Measurements from ENCODE around the gene PTPN13.

PTPN13 gene

GRCh38 chr4:86840858-86841257 is 246.7 kb downstream of the PTPN13 start:
- H3K9me3 ChIP-seq (replicated peaks in 1 of 2; ENCODE audit: control insufficient read depth in 2 of 2, insufficient read depth in 1 of 2, low read depth in 1 of 2, low read length in 2 of 2) = peaks cover 0 to 3% of the 10 kb centered on the region in 2 donors
- H3K9ac ChIP-seq (ENCODE audit: low read depth, low read length, poor library complexity) = no peak overlapping the region
- H2AK5ac ChIP-seq (ENCODE audit: low read depth, low read length) = no peak overlapping the region
- H2BK15ac ChIP-seq (ENCODE audit: low read length) = no peak overlapping the region
- H4K91ac ChIP-seq (ENCODE audit: low read depth, low read length, poor library complexity) = no peak overlapping the region
- H4K8ac ChIP-seq (ENCODE audit: low read depth, low read length) = no peak overlapping the region
- H3K23ac ChIP-seq (ENCODE audit: low read depth, low read length, poor library complexity) = no peak overlapping the region
- H3K4me3 ChIP-seq (ENCODE audit: low read length in 2 of 2) = no peak overlapping the region
- no peak overlapping the region for H2AFZ ChIP-seq (ENCODE audit: low read length)
- no peak overlapping the region for H3K18ac ChIP-seq (ENCODE audit: low read length)
- H3K27ac ChIP-seq (replicated peaks; ENCODE audit: low read length) = no peak overlapping the region
- H2BK12ac ChIP-seq (ENCODE audit: low read length) = no peak overlapping the region
- no peak overlapping the region for H2BK5ac ChIP-seq (ENCODE audit: low read length)
- no peaks in the 10 kb centered on the region for H3K79me1 ChIP-seq (ENCODE audit: low read depth, low read length)
- no peak overlapping the region for H2BK120ac ChIP-seq (ENCODE audit: low read depth, low read length)
- no CpG with 5 or more reads among the region's 1 CpG for WGBS, 2 donors (ENCODE audit: extremely low coverage in 2 of 2, insufficient read length in 2 of 2, insufficient replicate concordance in 1 of 2)
- H3K27me3 ChIP-seq (ENCODE audit: control insufficient read depth in 3 of 3, insufficient read depth in 3 of 3, low read depth in 1 of 3, low read length in 3 of 3) = peaks cover 0 to 3% (median 0%) of the 10 kb centered on the region in 3 experiments
- H3K36me3 ChIP-seq (replicated peaks in 1 of 2; ENCODE audit: control insufficient read depth in 2 of 2, insufficient read depth in 2 of 2, low read length in 2 of 2) = no peaks in the 10 kb centered on the region
- H3K4me2 ChIP-seq (ENCODE audit: insufficient read depth, low read length, poor library complexity, severe bottlenecking) = no peak overlapping the region
- H3K4ac ChIP-seq (ENCODE audit: low read length) = no peak overlapping the region
- peaks cover 0 to 3% of the 10 kb centered on the region in 2 donors for H3K4me1 ChIP-seq (ENCODE audit: control insufficient read depth in 2 of 2, insufficient read depth in 1 of 2, low read depth in 1 of 2, low read length in 2 of 2)
- no peak for DNase-seq (ENCODE audit: low spot score)
- no peak overlapping the region for H3K14ac ChIP-seq (ENCODE audit: low read length)

GRCh38 chr4:86841309-86841708 is 247.2 kb downstream of the PTPN13 start:
- Histone ChIP-seq H3K23ac (ENCODE audit: low read depth, low read length, poor library complexity) (no peak overlapping the region), H3K27me3 (ENCODE audit: control insufficient read depth in 3 of 3, insufficient read depth in 3 of 3, low read depth in 1 of 3, low read length in 3 of 3) (peaks cover 0 to 3% (median 0%) of the 10 kb centered on the region in 3 experiments), H2BK15ac (ENCODE audit: low read length) (no peak overlapping the region), H3K14ac (ENCODE audit: low read length) (no peak overlapping the region), H3K4me2 (ENCODE audit: insufficient read depth, low read length, poor library complexity, severe bottlenecking) (no peak overlapping the region), H2BK12ac (ENCODE audit: low read length) (no peak overlapping the region), H3K4me3 (ENCODE audit: low read length in 2 of 2) (no peak overlapping the region), H2AK5ac (ENCODE audit: low read depth, low read length) (no peak overlapping the region), H3K4me1 (ENCODE audit: control insufficient read depth in 2 of 2, insufficient read depth in 1 of 2, low read depth in 1 of 2, low read length in 2 of 2) (peaks cover 0 to 3% of the 10 kb centered on the region in 2 donors), H3K18ac (ENCODE audit: low read length) (no peak overlapping the region), H2BK120ac (ENCODE audit: low read depth, low read length) (no peak overlapping the region), H3K27ac (replicated peaks; ENCODE audit: low read length) (no peak overlapping the region), H2AFZ (ENCODE audit: low read length) (no peak overlapping the region), H3K9ac (ENCODE audit: low read depth, low read length, poor library complexity) (no peak overlapping the region), H3K9me3 (replicated peaks in 1 of 2; ENCODE audit: control insufficient read depth in 2 of 2, insufficient read depth in 1 of 2, low read depth in 1 of 2, low read length in 2 of 2) (peaks cover 0 to 3% of the 10 kb centered on the region in 2 donors), H3K79me1 (ENCODE audit: low read depth, low read length) (no peaks in the 10 kb centered on the region), H2BK5ac (ENCODE audit: low read length) (no peak overlapping the region), H3K4ac (ENCODE audit: low read length) (no peak overlapping the region), H4K8ac (ENCODE audit: low read depth, low read length) (no peak overlapping the region), H3K36me3 (replicated peaks in 1 of 2; ENCODE audit: control insufficient read depth in 2 of 2, insufficient read depth in 2 of 2, low read length in 2 of 2) (no peaks in the 10 kb centered on the region), H4K91ac (ENCODE audit: low read depth, low read length, poor library complexity) (no peak overlapping the region)
- DNase-seq (ENCODE audit: low spot score) = no peak
- no CpG with 5 or more reads among the region's 1 CpG for WGBS, 2 donors (ENCODE audit: extremely low coverage in 2 of 2, insufficient read length in 2 of 2, insufficient replicate concordance in 1 of 2)

- Histone ChIP-seq H3K4ac (ENCODE audit: low read length) (no peak overlapping the region), H3K27ac (replicated peaks; ENCODE audit: low read length) (no peak overlapping the region), H3K4me3 (ENCODE audit: low read length in 2 of 2) (no peak overlapping the region), H2BK12ac (ENCODE audit: low read length) (no peak overlapping the region), H3K9ac (ENCODE audit: low read depth, low read length, poor library complexity) (no peak overlapping the region), H3K23ac (ENCODE audit: low read depth, low read length, poor library complexity) (no peak overlapping the region), H2BK15ac (ENCODE audit: low read length) (no peak overlapping the region), H2BK120ac (ENCODE audit: low read depth, low read length) (no peak overlapping the region), H3K4me1 (ENCODE audit: control insufficient read depth in 2 of 2, insufficient read depth in 1 of 2, low read depth in 1 of 2, low read length in 2 of 2) (peaks cover 3% of the 10 kb centered on the region in 2 donors), H2BK5ac (ENCODE audit: low read length) (no peak overlapping the region), H4K8ac (ENCODE audit: low read depth, low read length) (no peak overlapping the region), H3K14ac (ENCODE audit: low read length) (no peak overlapping the region), H3K36me3 (replicated peaks in 1 of 2; ENCODE audit: control insufficient read depth in 2 of 2, insufficient read depth in 2 of 2, low read length in 2 of 2) (no peaks in the 10 kb centered on the region), H3K27me3 (ENCODE audit: control insufficient read depth in 3 of 3, insufficient read depth in 3 of 3, low read depth in 1 of 3, low read length in 3 of 3) (peaks cover 0 to 5% (median 0%) of the 10 kb centered on the region in 3 experiments), H3K4me2 (ENCODE audit: insufficient read depth, low read length, poor library complexity, severe bottlenecking) (no peak overlapping the region), H3K18ac (ENCODE audit: low read length) (no peak overlapping the region), H3K9me3 (replicated peaks in 1 of 2; ENCODE audit: control insufficient read depth in 2 of 2, insufficient read depth in 1 of 2, low read depth in 1 of 2, low read length in 2 of 2) (peaks cover 0 to 3% of the 10 kb centered on the region in 2 donors), H2AK5ac (ENCODE audit: low read depth, low read length) (no peak overlapping the region), H4K91ac (ENCODE audit: low read depth, low read length, poor library complexity) (no peak overlapping the region), H2AFZ (ENCODE audit: low read length) (peak overlapping the region; percentile 51), H3K79me1 (ENCODE audit: low read depth, low read length) (no peaks in the 10 kb centered on the region)
- no peak for DNase-seq (ENCODE audit: low spot score)
- WGBS, 2 donors (ENCODE audit: extremely low coverage in 2 of 2, insufficient read length in 2 of 2, insufficient replicate concordance in 1 of 2) = no CpG with 5 or more reads among the region's 5 CpGs
Measured at GRCh38 chr4:86845593-86845992, 251.5 kb downstream of the PTPN13 start.

- no peak overlapping the region for H3K18ac ChIP-seq (ENCODE audit: low read length)
- peaks cover 3% of the 10 kb centered on the region in 2 donors for H3K4me1 ChIP-seq (ENCODE audit: control insufficient read depth in 2 of 2, insufficient read depth in 1 of 2, low read depth in 1 of 2, low read length in 2 of 2)
- H3K4me2 ChIP-seq (ENCODE audit: insufficient read depth, low read length, poor library complexity, severe bottlenecking) = no peak overlapping the region
- no peak overlapping the region for H2AK5ac ChIP-seq (ENCODE audit: low read depth, low read length)
- no peak overlapping the region for H2BK5ac ChIP-seq (ENCODE audit: low read length)
- no peak overlapping the region for H2BK12ac ChIP-seq (ENCODE audit: low read length)
- peaks cover 0 to 5% (median 0%) of the 10 kb centered on the region in 3 experiments for H3K27me3 ChIP-seq (ENCODE audit: control insufficient read depth in 3 of 3, insufficient read depth in 3 of 3, low read depth in 1 of 3, low read length in 3 of 3)
- no peaks in the 10 kb centered on the region for H3K36me3 ChIP-seq (replicated peaks in 1 of 2; ENCODE audit: control insufficient read depth in 2 of 2, insufficient read depth in 2 of 2, low read length in 2 of 2)
- peaks cover 0 to 3% of the 10 kb centered on the region in 2 donors for H3K9me3 ChIP-seq (replicated peaks in 1 of 2; ENCODE audit: control insufficient read depth in 2 of 2, insufficient read depth in 1 of 2, low read depth in 1 of 2, low read length in 2 of 2)
- no peak overlapping the region for H4K8ac ChIP-seq (ENCODE audit: low read depth, low read length)
- H3K23ac ChIP-seq (ENCODE audit: low read depth, low read length, poor library complexity) = no peak overlapping the region
- no peak overlapping the region for H3K14ac ChIP-seq (ENCODE audit: low read length)
- no peak overlapping the region for H3K4ac ChIP-seq (ENCODE audit: low read length)
- H3K9ac ChIP-seq (ENCODE audit: low read depth, low read length, poor library complexity) = no peak overlapping the region
- H3K4me3 ChIP-seq (ENCODE audit: low read length in 2 of 2) = no peak overlapping the region
- H2AFZ ChIP-seq (ENCODE audit: low read length) = no peak overlapping the region
- no peak overlapping the region for H2BK120ac ChIP-seq (ENCODE audit: low read depth, low read length)
- H2BK15ac ChIP-seq (ENCODE audit: low read length) = no peak overlapping the region
- DNase-seq (ENCODE audit: low spot score) = no peak
- H4K91ac ChIP-seq (ENCODE audit: low read depth, low read length, poor library complexity) = no peak overlapping the region
- H3K27ac ChIP-seq (replicated peaks; ENCODE audit: low read length) = no peak overlapping the region
- H3K79me1 ChIP-seq (ENCODE audit: low read depth, low read length) = no peaks in the 10 kb centered on the region
Measured at GRCh38 chr4:86846921-86847320, 252.8 kb downstream of the PTPN13 start.

Measured in neuronal stem cell (in vitro differentiated cells).